PC-3 (cell line): ENCODE measurements around the gene JAZF1. TPM values are rescaled to one million over a fixed set of nuclear protein-coding genes. Genes with fewer than 3 reads are reported as not detected.

Source experiments
- ATAC-seq: fragments of 200-7000 bp; cut with Tn5 transposase; 2 replicates; pipeline ENCODE4 v1.9.1; 2020; ENCODE audit warnings: mild to moderate bottlenecking, moderate library complexity
- BruUV-seq: library from RNA; stranded (reverse); fragments of 400-500 nt; replicated peaks from 2 replicates; lab custom pipeline; 2021; lab: Mats Ljungman, UMichigan
- CTCF ChIA-PET: fragments of 300-600 bp; sonication (Branson Sonifier 250); formaldehyde crosslinking; loops from one replicate; lab custom pipeline; 2022; ENCODE audit warnings: antibody characterized with exemption; lab: Charles Lee
- POLR2A ChIA-PET: fragments of 300-600 bp; sonication (Branson Sonifier 250); formaldehyde crosslinking; loops from one replicate; lab custom pipeline; 2022; ENCODE audit warnings: antibody characterized with exemption; ENCODE audit not compliant: unreplicated experiment; lab: Charles Lee
- DNase-seq: peaks from one replicate; pipeline ENCODE4 v3.0.0-alpha.2; 2015
- H2AFZ ChIP-seq: fragments of 300-600 bp; sonication (generic); 2 replicates; pipeline ENCODE4 v1.6.0; 2016; ENCODE audit warnings: antibody characterized with exemption, low read length
- H3F3A ChIP-seq: fragments of 300-600 bp; sonication (generic); one replicate; pipeline ENCODE4 v1.6.0; 2017; ENCODE audit warnings: antibody characterized with exemption, low read length, control low read depth, mild to moderate bottlenecking; ENCODE audit not compliant: unreplicated experiment
- H3K27ac ChIP-seq: fragments of 300-600 bp; sonication (generic); 2 replicates; pipeline ENCODE4 v1.5.1; 2016; ENCODE audit warnings: mild to moderate bottlenecking, low read length
- H3K27me3 ChIP-seq: fragments of 300-600 bp; sonication (generic); 2 replicates; pipeline ENCODE4 v1.6.1; 2016; ENCODE audit warnings: low read length, mixed read lengths
- H3K36me3 ChIP-seq: fragments of 300-600 bp; sonication (generic); 2 replicates; pipeline ENCODE4 v1.6.1; 2016; ENCODE audit warnings: low read depth, mixed run types, low read length, mixed read lengths
- H3K4me1 ChIP-seq: fragments of 300-600 bp; sonication (generic); 2 replicates; pipeline ENCODE4 v1.5.1; 2016; ENCODE audit warnings: low read length; ENCODE audit not compliant: insufficient read depth
- H3K4me2 ChIP-seq: fragments of 300-600 bp; sonication (generic); 2 replicates; pipeline ENCODE4 v1.6.0; 2016; ENCODE audit warnings: low read length
- H3K4me3 ChIP-seq: fragments of 300-600 bp; sonication (generic); 2 replicates; pipeline ENCODE4 v1.5.1; 2016; ENCODE audit warnings: mild to moderate bottlenecking, low read length, mixed read lengths
- H3K79me2 ChIP-seq: fragments of 300-600 bp; sonication (generic); 2 replicates; pipeline ENCODE4 v1.6.1; 2017; ENCODE audit warnings: low read length, mixed read lengths
- H3K9ac ChIP-seq: fragments of 300-600 bp; sonication (generic); 2 replicates; pipeline ENCODE4 v1.6.0; 2016; ENCODE audit warnings: mild to moderate bottlenecking, low read length
- H3K9me2 ChIP-seq: fragments of 300-600 bp; sonication (generic); replicated peaks from 2 replicates; pipeline ENCODE4 v1.6.1; 2016; ENCODE audit warnings: mixed run types, low read length, mixed read lengths
- H3K9me3 ChIP-seq: fragments of 300-600 bp; sonication (generic); 2 replicates; pipeline ENCODE4 v1.6.1; 2016; ENCODE audit warnings: low read length, mixed read lengths
- H4K20me1 ChIP-seq: fragments of 300-600 bp; sonication (generic); 2 replicates; pipeline ENCODE4 v1.6.1; 2016; ENCODE audit warnings: low read length, mixed read lengths
- CTCF ChIP-seq: fragments of 300-600 bp; sonication (generic); conservative IDR thresholded peaks from 2 replicates; pipeline ENCODE4 v1.5.1; 2017; ENCODE audit warnings: antibody characterized with exemption, low read depth, mild to moderate bottlenecking, low read length
- EZH2 ChIP-seq: fragments of 300-600 bp; sonication (generic); IDR thresholded peaks from one replicate; pipeline ENCODE4 v1.6.1; 2017; ENCODE audit warnings: antibody characterized with exemption, mild to moderate bottlenecking, low read length; ENCODE audit not compliant: unreplicated experiment
- EZH2phosphoT487 ChIP-seq: fragments of 300-600 bp; sonication (generic); IDR thresholded peaks from 2 replicates; pipeline ENCODE4 v1.6.1; 2018; ENCODE audit warnings: mild to moderate bottlenecking, antibody characterized with exemption, low read length, borderline replicate concordance
- intact Hi-C: fragments of 100-400 bp; cut with micrococcal nuclease; formaldehyde crosslinking; loops from 2 replicates; pipeline ENCODE4 v1.9.0; 2023
- total RNA-seq: library from RNA; depleted of rRNA; stranded (reverse); fragments of >200 nt; gene quantifications from 2 replicates; pipeline ENCODE4 v1.2.3, GENCODE V29; 2014

The JAZF1 gene
- total RNA-seq, 1 experiment from 2014 or later = 2.3 TPM

GRCh38 chr7:28228396-28228795 lies 47.8 kb upstream of the JAZF1 start:
- no peaks in the 10 kb centered on the region for H4K20me1 ChIP-seq

GRCh38 chr7:28226003-28226402 lies 45.4 kb upstream of the JAZF1 start:
- H3K4me2 ChIP-seq = no peak overlapping the region
- H3K4me3 ChIP-seq = no peak overlapping the region
- no peaks in the 10 kb centered on the region for H3K36me3 ChIP-seq
- no peak overlapping the region for H3K27ac ChIP-seq
- ATAC-seq (no peak), DNase-seq (no peak)
- ChIA-PET CTCF (no interaction called here), POLR2A (no interaction called here)
- no peaks in the 10 kb centered on the region; the same call in 1 of the 2 replicates for H3K4me1 ChIP-seq
- no peak overlapping the region for H2AFZ ChIP-seq
- BruUV-seq = no TSS peak
- no peaks in the 10 kb centered on the region for H3K79me2 ChIP-seq
- TF ChIP-seq CTCF (no peak), EZH2 (no peak), EZH2phosphoT487 (no peak)
- H4K20me1 ChIP-seq = no peaks in the 10 kb centered on the region
- intact Hi-C loops = no loop called here
- no peak overlapping the region for H3K9ac ChIP-seq
- H3K9me3 ChIP-seq = no peaks in the 10 kb centered on the region
- H3F3A ChIP-seq = no peaks in the 10 kb centered on the region
- no peaks in the 10 kb centered on the region for H3K9me2 ChIP-seq
- no peaks in the 10 kb centered on the region for H3K27me3 ChIP-seq

More at GRCh38 chr7:28228396-28228795, 47.8 kb upstream of the JAZF1 start:
- H3K79me2 ChIP-seq = no peaks in the 10 kb centered on the region
- no peak overlapping the region for H3K27ac ChIP-seq
- H3K4me3 ChIP-seq = no peak overlapping the region
- no peaks in the 10 kb centered on the region for H3K27me3 ChIP-seq
- no peak for DNase-seq
- no TSS peak for BruUV-seq
- no peak for ATAC-seq
- H2AFZ ChIP-seq = no peak overlapping the region
- no peak overlapping the region for H3K4me2 ChIP-seq
- no peaks in the 10 kb centered on the region for H3K9me2 ChIP-seq
- intact Hi-C loops = no loop called here
- POLR2A ChIA-PET = no interaction called here
- no peaks in the 10 kb centered on the region for H3K36me3 ChIP-seq
- CTCF ChIA-PET = no interaction called here
- H3K4me1 ChIP-seq = no peaks in the 10 kb centered on the region; the same call in 1 of the 2 replicates
- no peak overlapping the region for H3K9ac ChIP-seq
- H3K9me3 ChIP-seq = no peaks in the 10 kb centered on the region
- H3F3A ChIP-seq = no peaks in the 10 kb centered on the region
- no peak for TF ChIP-seq CTCF

GRCh38 chr7:28225576-28225975 lies 45.0 kb upstream of the JAZF1 start:
- H3K9me3 ChIP-seq = no peaks in the 10 kb centered on the region
- no peaks in the 10 kb centered on the region for H3K36me3 ChIP-seq
- H3K4me3 ChIP-seq = no peak overlapping the region
- H3K27me3 ChIP-seq = no peaks in the 10 kb centered on the region
- H3K79me2 ChIP-seq = no peaks in the 10 kb centered on the region
- no peak overlapping the region for H2AFZ ChIP-seq
- no peaks in the 10 kb centered on the region for H3K9me2 ChIP-seq
- ChIA-PET CTCF (no interaction called here), POLR2A (no interaction called here)
- H3K27ac ChIP-seq = no peak overlapping the region
- no peak for DNase-seq
- TF ChIP-seq CTCF (no peak), EZH2 (no peak), EZH2phosphoT487 (no peak)
- no TSS peak for BruUV-seq
- H3K9ac ChIP-seq = no peak overlapping the region
- no peaks in the 10 kb centered on the region; the same call in 1 of the 2 replicates for H3K4me1 ChIP-seq
- no peaks in the 10 kb centered on the region for H4K20me1 ChIP-seq
- intact Hi-C loops = no loop called here
- no peaks in the 10 kb centered on the region for H3F3A ChIP-seq
- H3K4me2 ChIP-seq = no peak overlapping the region
- no peak for ATAC-seq
